GM10266 (cell line): ENCODE measurements around the gene AUH.

Experiments used
- DNase-seq: peaks from one replicate; pipeline ENCODE4 v3.0.0; 2012; ENCODE audit errors: extremely low spot score
- CTCF ChIP-seq: IDR thresholded peaks from 2 replicates; pipeline ENCODE4 v1.5.1; 2012; ENCODE audit warnings: mild to moderate bottlenecking, low read depth; ENCODE audit not compliant: control insufficient read depth, insufficient read depth; ENCODE audit errors: missing control alignments

AUH gene

GRCh38 chr9:91336786-91337185 is 24.9 kb downstream of the AUH start:
- no peak for DNase-seq
- no peak for TF ChIP-seq CTCF

GRCh38 chr9:91334053-91334452 is 27.7 kb downstream of the AUH start:
- no peak for TF ChIP-seq CTCF
- no peak for DNase-seq

- DNase-seq, result no peak
- no peak for TF ChIP-seq CTCF
These were observed 28.2 kb downstream of the AUH start for GRCh38 chr9:91333551-91333950.

- no peak for TF ChIP-seq CTCF
- DNase-seq, result no peak
These were observed 29.0 kb downstream of the AUH start for GRCh38 chr9:91332546-91333231.

- DNase-seq, result no peak
- TF ChIP-seq CTCF, result no peak
These were observed 29.9 kb downstream of the AUH start for GRCh38 chr9:91331849-91332248.

- DNase-seq, result no peak
- no peak for TF ChIP-seq CTCF
These were observed 33.5 kb downstream of the AUH start for GRCh38 chr9:91328186-91328585.

GRCh38 chr9:91321691-91322090 is 40.0 kb downstream of the AUH start:
- TF ChIP-seq CTCF, result no peak
- no peak for DNase-seq
